Measurements from ENCODE around the gene MACROD2.

Gene MACROD2

DNA sequence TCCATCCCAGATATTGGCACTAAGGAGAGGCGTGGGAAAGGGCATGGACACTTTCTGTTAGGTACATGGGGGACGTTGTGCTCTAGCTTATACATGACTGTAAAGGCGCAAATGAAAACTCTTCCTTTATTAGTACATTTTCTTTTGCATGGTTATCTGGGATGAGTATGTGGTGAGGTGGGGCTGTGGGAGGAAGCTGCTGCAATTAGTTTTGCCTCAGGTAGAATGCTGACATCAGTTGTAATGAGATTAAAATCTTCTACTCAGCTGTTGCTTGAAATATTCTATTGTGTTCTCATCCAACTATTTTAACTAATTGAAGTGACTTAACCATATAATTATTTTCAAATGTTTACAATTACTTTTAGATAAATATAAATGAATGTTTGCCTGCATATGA lies 560.4 kb downstream of the MACROD2 start:
- H3K4me3 ChIP-seq (ENCODE audit: low read length), result no peak overlapping the region
- TF ChIP-seq ZNF274 (IDR thresholded peaks at IDR 0.05; ENCODE audit: low read depth, low read length), result no peak

DNA sequence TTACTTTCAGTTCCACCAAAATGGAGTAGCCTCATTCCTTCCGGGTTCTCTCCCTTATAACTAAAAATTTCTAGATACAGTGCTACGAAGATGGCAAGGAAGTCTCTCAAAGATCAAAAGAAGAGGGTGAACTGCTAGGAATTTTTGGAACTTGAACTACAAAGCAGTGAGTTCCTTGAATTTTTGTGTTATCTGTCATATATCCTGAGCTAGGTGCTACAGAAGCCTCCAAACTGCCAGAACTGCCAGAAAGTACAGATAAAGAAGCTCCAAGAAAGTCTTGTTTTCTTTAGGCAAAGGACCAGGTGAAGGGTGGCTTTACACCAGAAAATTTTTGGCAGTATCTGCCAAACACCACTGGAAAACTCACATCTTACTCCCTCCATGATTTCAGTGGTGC lies 560.9 kb downstream of the MACROD2 start:
- no peak overlapping the region for H3K4me3 ChIP-seq (ENCODE audit: low read length)
- TF ChIP-seq ZNF274 (IDR thresholded peaks at IDR 0.05; ENCODE audit: low read depth, low read length), result no peak

DNA sequence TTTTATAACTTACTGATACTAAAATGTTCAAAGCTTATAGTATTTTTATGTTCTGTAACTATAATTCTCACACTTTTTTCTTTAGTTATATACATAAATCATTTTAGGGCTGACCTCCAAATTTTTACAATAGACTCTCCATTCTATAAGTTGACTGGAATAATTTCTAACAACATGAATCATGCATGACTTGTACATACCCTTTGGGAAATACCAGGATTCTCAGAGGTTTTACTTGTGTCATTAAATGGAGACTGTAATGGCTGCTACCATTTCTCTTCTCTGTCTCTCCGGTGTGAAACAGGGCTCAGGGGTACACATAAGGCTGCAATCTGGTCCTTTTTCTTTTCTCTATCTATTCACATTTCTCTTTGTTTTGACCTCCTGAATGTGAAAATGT lies 564.3 kb downstream of the MACROD2 start:
- H3K4me3 ChIP-seq (ENCODE audit: low read length), result no peak overlapping the region
- no peak for TF ChIP-seq ZNF274 (IDR thresholded peaks at IDR 0.05; ENCODE audit: low read depth, low read length)

DNA sequence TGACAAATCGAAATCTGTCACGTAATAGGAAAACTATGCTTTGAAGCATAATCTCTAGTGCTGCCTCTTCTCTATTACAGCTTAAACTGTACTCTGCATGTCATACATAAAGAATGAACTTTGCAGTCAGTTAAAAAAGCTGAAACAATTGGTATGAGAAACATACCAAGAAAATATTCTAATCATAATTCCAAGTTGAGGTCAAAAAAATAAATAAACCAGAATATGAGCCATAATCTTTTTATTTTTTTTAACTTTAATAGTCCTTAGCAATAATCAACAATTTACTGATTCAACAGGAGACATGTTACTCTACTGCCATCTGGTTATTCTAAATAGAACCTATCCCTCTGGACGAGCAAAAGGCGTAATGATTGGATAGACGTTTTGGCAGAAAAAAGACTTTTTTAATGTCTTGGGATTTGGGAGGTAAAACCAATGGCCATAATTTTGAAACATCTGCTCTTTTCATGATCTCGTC lies 566.5 kb downstream of the MACROD2 start:
- no peak for TF ChIP-seq ZNF274 (IDR thresholded peaks at IDR 0.05; ENCODE audit: low read depth, low read length)
- H3K4me3 ChIP-seq (ENCODE audit: low read length), result no peak overlapping the region

DNA sequence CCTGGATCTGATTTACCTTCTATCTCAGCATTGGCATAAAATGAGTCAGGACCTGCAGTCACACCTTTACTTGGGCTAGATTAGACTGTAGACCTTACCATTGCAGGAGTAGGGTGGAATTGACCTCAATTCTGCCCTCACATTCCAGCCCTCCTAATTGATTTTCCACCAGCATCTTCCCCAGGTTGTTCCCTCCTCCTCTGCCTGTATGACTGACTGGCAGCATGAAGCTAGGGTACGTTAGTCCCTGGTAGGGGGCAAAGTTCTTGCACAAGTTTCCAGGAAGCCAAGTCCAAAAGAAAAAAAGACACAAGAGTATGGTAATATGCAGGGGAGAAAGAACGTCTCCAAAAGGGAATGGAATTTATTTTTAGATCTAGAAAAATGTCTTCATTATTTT lies 567.7 kb downstream of the MACROD2 start:
- no peak for TF ChIP-seq ZNF274 (IDR thresholded peaks at IDR 0.05; ENCODE audit: low read depth, low read length)
- H3K4me3 ChIP-seq (ENCODE audit: low read length), result no peak overlapping the region

DNA sequence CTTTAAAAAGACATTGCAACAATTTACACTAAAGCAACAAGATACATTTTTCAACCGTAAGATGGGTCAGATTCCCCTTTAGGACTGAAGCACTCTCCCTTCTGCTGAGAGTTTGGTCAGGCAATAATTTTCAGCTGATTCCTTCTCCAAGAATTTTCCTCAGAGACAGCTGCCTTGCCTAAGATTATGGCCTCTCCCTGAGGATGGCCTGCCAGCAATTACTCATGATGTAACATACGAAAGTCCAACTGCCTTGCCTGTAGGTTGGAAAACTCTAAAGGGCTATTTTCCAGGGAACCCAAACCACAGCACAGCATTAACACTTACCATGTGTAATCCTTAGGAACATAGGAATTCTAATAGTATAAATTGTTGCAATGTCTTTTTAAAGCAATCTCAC lies 571.2 kb downstream of the MACROD2 start:
- H3K4me3 ChIP-seq (ENCODE audit: low read length), result no peak overlapping the region
- TF ChIP-seq ZNF274 (IDR thresholded peaks at IDR 0.05; ENCODE audit: low read depth, low read length), result no peak

DNA sequence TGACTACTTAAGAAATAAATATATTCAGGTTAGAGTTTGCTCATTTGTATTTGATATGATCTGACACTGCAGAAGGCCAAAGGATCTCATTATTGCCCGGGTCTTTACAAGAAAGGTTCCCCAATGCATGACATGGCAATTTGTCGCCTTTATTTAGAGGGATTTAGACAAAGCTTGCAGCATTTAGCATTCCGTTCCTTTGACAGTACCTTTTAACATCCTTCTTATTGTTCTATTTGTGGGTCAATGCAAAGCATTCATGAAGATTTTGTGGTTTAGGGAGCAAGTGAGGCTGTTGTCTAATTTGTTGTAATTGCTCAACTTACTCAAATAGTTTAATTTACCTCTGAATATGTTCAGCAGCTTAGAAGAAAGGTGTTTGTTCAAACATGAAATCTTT lies 572.9 kb downstream of the MACROD2 start:
- TF ChIP-seq ZNF274 (IDR thresholded peaks at IDR 0.05; ENCODE audit: low read depth, low read length), result no peak
- no peak overlapping the region for H3K4me3 ChIP-seq (ENCODE audit: low read length)

DNA sequence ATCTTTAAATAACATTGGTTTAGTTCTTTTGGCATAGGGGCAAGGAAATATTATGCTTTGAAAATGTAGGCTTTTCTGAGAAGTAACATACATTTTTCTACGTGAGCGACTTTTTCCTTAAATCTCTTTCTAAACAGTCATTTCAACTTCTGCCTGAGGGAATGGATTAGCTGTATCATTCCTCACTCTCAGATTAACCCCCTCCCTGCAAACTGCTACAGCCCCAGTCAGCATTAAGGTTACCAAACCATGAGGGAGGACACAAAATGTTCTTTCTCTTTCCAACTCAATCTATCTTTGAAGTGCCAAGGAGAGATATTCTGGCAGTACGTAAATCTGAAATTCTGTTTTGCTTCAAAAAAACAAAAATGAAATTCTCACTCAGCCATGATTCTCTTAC lies 573.4 kb downstream of the MACROD2 start:
- no peak for TF ChIP-seq ZNF274 (IDR thresholded peaks at IDR 0.05; ENCODE audit: low read depth, low read length)
- no peak overlapping the region for H3K4me3 ChIP-seq (ENCODE audit: low read length)

DNA sequence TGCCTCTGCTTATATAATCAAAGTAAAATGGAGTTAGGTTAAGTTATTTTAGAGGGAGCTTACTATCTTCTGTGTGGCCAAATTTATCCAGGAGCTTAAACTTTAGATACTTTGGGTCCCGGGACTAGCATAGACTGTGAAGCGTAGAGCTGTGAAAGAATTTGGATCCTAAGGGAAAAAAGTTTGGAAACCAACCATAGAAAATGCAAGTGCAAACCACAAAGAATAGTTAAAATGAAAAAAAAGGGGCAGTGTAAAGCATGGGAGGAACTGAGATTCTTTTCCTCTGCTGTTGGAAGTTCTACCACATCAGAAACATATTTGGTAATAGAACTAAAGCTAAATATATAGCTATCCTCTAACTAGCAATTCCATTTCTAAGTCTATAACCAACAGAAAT lies 574.3 kb downstream of the MACROD2 start:
- H3K4me3 ChIP-seq (ENCODE audit: low read length), result no peak overlapping the region
- no peak for TF ChIP-seq ZNF274 (IDR thresholded peaks at IDR 0.05; ENCODE audit: low read depth, low read length)

DNA sequence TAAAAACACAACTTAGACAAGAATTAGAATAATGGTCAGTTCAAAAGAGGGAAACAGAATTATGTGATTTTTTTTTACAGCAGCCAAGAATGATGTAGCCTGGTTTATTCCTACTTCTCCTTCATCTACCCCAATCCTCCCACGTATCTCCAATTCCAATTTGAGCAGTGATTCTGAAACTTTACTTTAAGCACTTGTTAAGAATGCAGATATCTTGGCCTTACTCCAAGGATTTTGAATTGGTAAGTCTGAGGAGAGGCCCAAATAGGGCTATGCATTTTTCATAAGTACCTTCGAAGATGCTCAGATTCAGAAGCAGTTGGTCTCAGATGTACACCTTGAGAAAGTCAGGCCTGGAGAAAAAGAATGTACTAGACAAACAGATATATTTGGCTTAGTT lies 575.5 kb downstream of the MACROD2 start:
- H3K4me3 ChIP-seq (ENCODE audit: low read length), result no peak overlapping the region
- no peak for TF ChIP-seq ZNF274 (IDR thresholded peaks at IDR 0.05; ENCODE audit: low read depth, low read length)

DNA sequence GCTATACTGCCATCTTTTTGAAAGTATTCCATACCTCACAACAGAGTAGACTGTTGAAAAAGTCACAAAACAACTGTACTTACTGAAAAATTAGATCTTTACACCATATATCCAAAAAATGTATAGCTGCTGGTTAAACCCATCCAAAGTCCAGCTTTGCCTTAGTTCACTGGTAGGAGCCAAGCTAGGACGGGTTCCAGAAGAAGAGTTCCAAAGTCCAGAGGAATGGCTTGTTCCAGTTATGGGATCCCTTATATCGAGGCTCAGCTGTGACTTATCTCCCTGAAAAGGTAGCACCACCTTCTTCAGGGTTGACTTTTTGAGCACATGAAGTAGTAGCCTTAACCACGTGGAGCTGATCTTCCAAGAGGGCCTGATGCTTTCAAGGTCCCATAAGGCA lies 578.4 kb downstream of the MACROD2 start:
- H3K4me3 ChIP-seq (ENCODE audit: low read length), result no peak overlapping the region
- TF ChIP-seq ZNF274 (IDR thresholded peaks at IDR 0.05; ENCODE audit: low read depth, low read length), result no peak

DNA sequence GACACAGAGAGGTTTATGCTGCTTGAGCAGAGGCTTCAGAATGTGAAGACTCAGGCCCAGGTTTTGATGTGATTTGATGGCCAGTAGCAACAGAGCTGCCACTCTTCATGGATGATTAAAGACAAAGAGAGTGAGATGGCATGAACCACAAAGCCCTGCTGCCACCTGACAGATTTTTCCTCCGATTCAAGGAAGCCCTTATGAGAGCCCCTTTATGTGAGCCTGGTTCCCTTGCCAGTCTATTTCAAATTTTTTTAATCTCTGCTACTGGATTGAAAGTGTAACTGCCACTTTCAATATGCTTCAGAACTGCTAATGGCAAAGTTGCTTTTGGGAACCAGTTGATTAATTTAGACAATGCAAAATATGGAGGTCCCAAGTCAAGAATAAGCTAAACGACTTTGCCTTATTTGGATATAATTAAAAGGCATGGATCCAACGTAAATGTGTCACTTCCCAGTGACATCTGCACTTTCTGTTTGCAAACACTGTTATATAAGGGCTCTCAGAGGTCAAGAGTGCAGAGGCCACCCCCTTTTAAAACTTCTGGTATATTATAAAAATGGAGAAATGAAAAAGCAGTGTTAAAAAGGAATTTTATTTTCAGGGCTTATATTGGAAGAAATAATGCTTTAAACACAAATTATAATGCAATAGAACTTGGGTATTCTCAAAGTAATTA lies 581.0 kb downstream of the MACROD2 start:
- no peak overlapping the region for H3K4me3 ChIP-seq (ENCODE audit: low read length)
- TF ChIP-seq ZNF274 (IDR thresholded peaks at IDR 0.05; ENCODE audit: low read depth, low read length), result no peak

DNA sequence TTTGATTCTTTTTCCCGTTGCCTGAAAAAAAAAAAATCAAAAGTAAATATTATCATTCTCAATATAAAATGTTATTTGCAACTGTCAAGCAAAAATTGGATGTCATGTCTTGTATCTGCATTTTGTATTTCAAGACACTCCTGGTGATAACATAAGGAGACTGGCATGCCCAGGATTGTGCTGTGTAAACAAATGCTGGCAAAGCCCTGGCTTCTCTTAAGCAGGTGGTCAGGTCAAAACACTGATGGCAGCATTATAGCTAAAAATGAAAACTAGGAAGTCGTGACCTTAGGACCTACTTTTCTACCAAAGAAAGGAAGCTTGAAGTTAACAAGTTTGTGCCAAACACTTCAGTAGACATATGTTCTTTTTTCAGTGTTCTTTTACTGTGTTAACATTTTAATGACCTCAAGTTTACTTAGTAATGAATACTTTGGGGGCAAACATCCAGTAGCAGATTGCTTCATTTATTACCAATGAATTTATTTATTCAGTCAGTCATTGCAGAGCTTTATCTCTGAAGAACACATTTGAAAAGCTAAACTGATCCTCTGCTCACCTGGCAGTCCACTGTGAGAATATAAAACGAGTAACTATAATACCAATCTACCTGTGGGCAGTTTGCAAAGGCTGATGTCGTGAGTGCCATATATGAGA lies 585.2 kb downstream of the MACROD2 start:
- TF ChIP-seq ZNF274 (IDR thresholded peaks at IDR 0.05; ENCODE audit: low read depth, low read length), result no peak
- H3K4me3 ChIP-seq (ENCODE audit: low read length), result no peak overlapping the region

DNA sequence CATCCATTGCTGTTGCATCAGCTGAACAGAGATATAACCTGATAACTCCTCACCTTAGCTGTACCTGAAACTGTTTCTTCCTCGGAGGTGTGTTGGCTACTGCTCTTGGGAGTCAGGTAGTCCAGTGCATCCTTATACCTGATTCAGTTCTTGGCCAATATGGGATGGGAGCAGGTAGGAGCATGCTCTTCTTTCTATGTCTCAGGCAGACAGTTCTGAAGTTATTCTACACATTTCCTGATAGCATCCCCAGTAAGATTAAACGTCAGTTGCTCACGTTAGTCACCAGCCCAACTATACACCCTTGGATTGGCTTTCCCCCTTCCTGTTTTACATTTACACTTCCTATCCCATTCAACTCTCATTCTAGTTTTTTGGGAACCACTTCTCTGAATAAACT lies 586.4 kb downstream of the MACROD2 start:
- no peak for TF ChIP-seq ZNF274 (IDR thresholded peaks at IDR 0.05; ENCODE audit: low read depth, low read length)
- no peak overlapping the region for H3K4me3 ChIP-seq (ENCODE audit: low read length)

DNA sequence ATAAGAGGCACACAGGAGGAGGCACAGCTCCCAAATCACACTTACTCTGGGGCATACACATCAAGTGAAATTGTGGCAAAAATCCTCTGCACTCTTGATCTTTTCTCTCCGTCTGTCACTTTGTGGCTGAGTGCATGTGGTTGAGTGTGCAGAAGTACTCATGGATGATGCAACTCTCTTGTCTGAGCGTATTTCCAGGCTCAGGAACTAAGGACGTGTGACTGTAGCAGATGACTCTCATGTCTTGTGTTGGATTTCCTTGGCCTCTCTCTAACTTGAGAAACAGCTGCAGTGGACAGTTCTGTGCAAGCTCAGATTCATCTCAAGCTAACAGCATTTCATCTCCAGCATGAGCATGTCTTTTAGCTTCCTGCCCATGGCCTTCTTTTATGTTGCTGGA lies 587.5 kb downstream of the MACROD2 start:
- H3K4me3 ChIP-seq (ENCODE audit: low read length), result no peak overlapping the region
- TF ChIP-seq ZNF274 (IDR thresholded peaks at IDR 0.05; ENCODE audit: low read depth, low read length), result no peak

DNA sequence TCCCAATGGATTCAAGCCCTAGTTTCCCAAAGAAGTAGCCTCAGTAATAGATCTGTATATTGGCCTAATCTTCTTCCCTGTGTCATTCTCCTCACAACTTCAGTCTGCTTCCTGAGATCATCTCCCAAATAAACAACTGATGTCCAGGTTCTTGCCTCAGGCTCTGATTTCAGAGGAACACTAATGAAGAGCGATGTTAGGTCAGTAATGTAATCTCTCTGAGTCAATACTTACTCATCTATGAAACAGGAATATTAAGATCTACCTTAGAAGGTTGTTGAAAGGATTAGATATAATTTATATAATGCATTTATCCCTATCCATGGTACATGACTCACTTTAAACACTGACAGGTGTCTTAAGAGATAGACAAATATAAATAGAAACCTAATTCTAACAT lies 588.1 kb downstream of the MACROD2 start:
- no peak overlapping the region for H3K4me3 ChIP-seq (ENCODE audit: low read length)
- no peak for TF ChIP-seq ZNF274 (IDR thresholded peaks at IDR 0.05; ENCODE audit: low read depth, low read length)

Measured in GM08714 (cell line).